K562 (cell line): ENCODE results near the gene OCEL1. TPM values are rescaled to one million over a fixed set of nuclear protein-coding genes. Genes with fewer than 3 reads are reported as not detected.

Experiments used
- ATAC-seq: fragments of 200-7000 bp; cut with Tn5 transposase; 3 replicates; pipeline ENCODE4 v1.9.1; 2020; ENCODE audit warnings: moderate library complexity
- BruUV-seq: library from RNA; stranded (reverse); fragments of 400-500 nt; replicated peaks from 2 replicates; lab custom pipeline; 2021; lab: Mats Ljungman, UMichigan
- CTCF ChIA-PET: fragments of 300-600 bp; formaldehyde crosslinking; extraction: SDS; loops from one replicate; lab custom pipeline; 2021; ENCODE audit warnings: low intra/inter-chr PET ratio; lab: Yijun Ruan, JAX
- POLR2A ChIA-PET: fragments of 300-600, 350-650 bp; sonication (Branson Sonifier 250); formaldehyde crosslinking; extraction: SDS; loops from one replicate; lab custom pipeline; 2021; ENCODE audit warnings: antibody characterized with exemption, inconsistent platforms; lab: Yijun Ruan, JAX
- DNase-seq, 4 experiments: peaks; one replicate each; pipeline versions ENCODE4 v3.0.0 to v3.0.0-alpha.2; 2011 to 2018; ENCODE audit warnings: low spot score in 3 of 4, mixed read lengths in 3 of 4; ENCODE audit errors: extremely low read depth in 1 of 4
- FAIRE-seq: peaks from 2 replicates; lab custom pipeline; 2011; peaks lifted over from hg19 to GRCh38; lab: Jason Lieb, UNC
- H2AFZ ChIP-seq: 2 replicates; pipeline ENCODE4 v1.6.0; 2011; ENCODE audit warnings: low read depth, low read length, control low read depth, inconsistent platforms
- H3K27ac ChIP-seq: fragments of 200-600 bp; 3 replicates; pipeline ENCODE4 v1.8.0; 2011; ENCODE audit warnings: low read depth, mild to moderate bottlenecking, control low read depth, inconsistent platforms, low read length, moderate library complexity, mixed read lengths; ENCODE audit errors: extremely low read depth
- H3K27me3 ChIP-seq, 2 experiments: fragments of 300-600 bp in 1 of 2; 2 replicates in 1 of 2; 3 replicates in 1 of 2; pipeline versions ENCODE4 v1.6.0 to v1.8.0; 2011; ENCODE audit warnings: inconsistent platforms in 2 of 2, low read length in 2 of 2, mild to moderate bottlenecking in 1 of 2, mixed read lengths in 1 of 2, moderate library complexity in 1 of 2; ENCODE audit not compliant: control insufficient read depth in 2 of 2, insufficient read depth in 2 of 2
- H3K36me3 ChIP-seq: fragments of 300-600 bp; 3 replicates; pipeline ENCODE4 v1.8.0; 2011; ENCODE audit warnings: mild to moderate bottlenecking, low read length, inconsistent platforms; ENCODE audit not compliant: control insufficient read depth, insufficient read depth
- H3K4me1 ChIP-seq, 2 experiments: fragments of 200-600 bp in 1 of 2; replicated peaks in 1 of 2; 2 replicates in 1 of 2; 3 replicates in 1 of 2; pipeline versions ENCODE4 v1.5.1 to v1.8.0; 2011; ENCODE audit warnings: inconsistent platforms in 2 of 2, low read length in 2 of 2, mild to moderate bottlenecking in 1 of 2, mixed read lengths in 1 of 2, moderate library complexity in 1 of 2; ENCODE audit not compliant: control insufficient read depth in 2 of 2, insufficient read depth in 2 of 2
- H3K4me2 ChIP-seq: 2 replicates; pipeline ENCODE4 v1.6.1; 2011; ENCODE audit warnings: low read length, control low read depth, inconsistent platforms, mixed read lengths; ENCODE audit not compliant: insufficient read depth
- H3K4me3 ChIP-seq: fragments of 200-600 bp; sonication (generic), shearing (Covaris generic); 2 replicates; pipeline ENCODE4 v1.5.1; 2016; ENCODE audit warnings: control low read depth, inconsistent platforms
- H3K79me2 ChIP-seq: fragments of 200-600 bp; 3 replicates; pipeline ENCODE4 v1.8.0; 2011; ENCODE audit warnings: low read length, inconsistent platforms; ENCODE audit not compliant: control insufficient read depth, insufficient read depth
- H3K9ac ChIP-seq, 2 experiments: 2 replicates each; pipeline versions ENCODE4 v1.6.0 to v1.6.1; 2011; ENCODE audit warnings: low read depth in 2 of 2, low read length in 2 of 2, control low read depth in 1 of 2, inconsistent platforms in 1 of 2, mild to moderate bottlenecking in 1 of 2, mixed read lengths in 1 of 2; ENCODE audit not compliant: insufficient read depth in 1 of 2
- H3K9me1 ChIP-seq: one replicate; pipeline ENCODE4 v1.6.0; 2011; ENCODE audit warnings: inconsistent platforms, mild to moderate bottlenecking, low read length, moderate library complexity; ENCODE audit not compliant: control insufficient read depth, insufficient read depth
- H3K9me3 ChIP-seq: replicated peaks from 2 replicates; pipeline ENCODE4 v1.5.1; 2011; ENCODE audit warnings: low read depth, low read length, inconsistent platforms; ENCODE audit not compliant: control insufficient read depth, insufficient read depth
- H4K20me1 ChIP-seq: replicated peaks from 2 replicates; pipeline ENCODE4 v1.6.1; 2011; ENCODE audit warnings: low read length, inconsistent platforms, mixed read lengths; ENCODE audit not compliant: control insufficient read depth, insufficient read depth
- BDP1 ChIP-seq: IDR thresholded peaks from 3 replicates; pipeline ENCODE4 v1.6.1; 2011; ENCODE audit not compliant: insufficient read length, insufficient read depth
- BRD9 ChIP-seq: fragments of 450-650 bp; IDR thresholded peaks from 2 replicates; pipeline ENCODE4 v1.6.1; 2018; ENCODE audit warnings: low read depth; ENCODE audit not compliant: partially characterized antibody
- CEBPG ChIP-seq, 3 experiments: fragments of 200-800 bp in 1 of 3; sonication (Bioruptor generic) in 1 of 3; sonication (generic) in 1 of 3; formaldehyde crosslinking in 1 of 3; IDR thresholded peaks in 2 of 3; conservative IDR thresholded peaks in 1 of 3; 2 replicates each; pipeline versions ENCODE4 v1.6.1 to v1.8.0; 2016 to 2022; ENCODE audit warnings: missing compliant biosample characterization in 2 of 3, missing genetic modification characterization in 2 of 3, mild to moderate bottlenecking in 1 of 3, missing genetic modification reagents in 1 of 3
- CHD4 ChIP-seq: fragments of 200-600 bp; sonication (generic); IDR thresholded peaks from 3 replicates; pipeline ENCODE4 v1.6.1; 2012; ENCODE audit warnings: low read depth, mild to moderate bottlenecking, mixed read lengths, low read length, inconsistent platforms; ENCODE audit not compliant: insufficient read depth, insufficient replicate concordance, poor library complexity, severe bottlenecking
- LEF1 ChIP-seq: fragments of 450-650 bp; IDR thresholded peaks from 2 replicates; pipeline ENCODE4 v1.6.1; 2016; ENCODE audit warnings: mild to moderate bottlenecking
- MBD2 ChIP-seq: sonication (generic); IDR thresholded peaks from 2 replicates; pipeline ENCODE4 v1.6.1; 2016; ENCODE audit warnings: low read depth, borderline replicate concordance
- PTRF ChIP-seq: fragments of 450-650 bp; IDR thresholded peaks from 2 replicates; pipeline ENCODE4 v1.6.1; 2016; ENCODE audit warnings: mild to moderate bottlenecking, missing genetic modification characterization, missing compliant biosample characterization
- RBM25 ChIP-seq: fragments of 200-400 bp; formaldehyde crosslinking; IDR thresholded peaks from 2 replicates; pipeline ENCODE4 v1.6.1; 2018; ENCODE audit warnings: low read length, low read depth, moderate library complexity; ENCODE audit not compliant: severe bottlenecking
- SAFB ChIP-seq: fragments of 200-400 bp; formaldehyde crosslinking; IDR thresholded peaks from 2 replicates; pipeline ENCODE4 v1.6.1; 2017; ENCODE audit warnings: low read depth, low read length, borderline replicate concordance
- SNRNP70 ChIP-seq: fragments of 200-400 bp; formaldehyde crosslinking; optimal IDR thresholded peaks from 2 replicates; pipeline ENCODE3; 2017; ENCODE audit warnings: low read depth, low read length
- SUPT5H ChIP-seq: fragments of 450-650 bp; IDR thresholded peaks from 2 replicates; pipeline ENCODE4 v1.6.1; 2016
- TAL1 ChIP-seq: fragments of 450-650 bp; IDR thresholded peaks from 2 replicates; pipeline ENCODE4 v1.6.1; 2016; ENCODE audit warnings: mild to moderate bottlenecking
- TFAM ChIP-seq: fragments of 250-450 bp; sonication (Bioruptor Pico); conservative IDR thresholded peaks from 2 replicates; pipeline ENCODE4 v1.5.0; 2021; ENCODE audit warnings: mild to moderate bottlenecking, moderate library complexity
- UBTF ChIP-seq, 2 experiments: IDR thresholded peaks; 2 replicates each; pipeline ENCODE4 v1.6.1; 2012; ENCODE audit warnings: improper control_type of control experiment in 2 of 2, low read depth in 2 of 2, low read length in 2 of 2, borderline replicate concordance in 1 of 2
- USF1 ChIP-seq: sonication (generic); formaldehyde crosslinking; IDR thresholded peaks from 2 replicates; pipeline ENCODE4 v1.9.0; 2022; ENCODE audit warnings: mild to moderate bottlenecking, missing genetic modification reagents
- ZBTB12 ChIP-seq: fragments of 250-450 bp; sonication (Bioruptor Pico); IDR thresholded peaks from 2 replicates; pipeline ENCODE4 v1.4.0; 2020
- ZFP91 ChIP-seq: sonication (generic); formaldehyde crosslinking; IDR thresholded peaks from 2 replicates; pipeline ENCODE4 v1.8.0; 2022; ENCODE audit warnings: mild to moderate bottlenecking, missing genetic modification reagents
- WGBS: fragments of 100-300 bp; shearing (Covaris generic); methylation state at CpG from one replicate; pipeline ENCODE4 v1.1.6; 2016; ENCODE audit warnings: low coverage, mixed read lengths; ENCODE audit not compliant: insufficient coverage; ENCODE audit errors: missing lambda C conversion rate; 5-methylcytosine and 5-hydroxymethylcytosine counted together
- in situ Hi-C: fragments of 300-500 bp; cut with MboI; formaldehyde crosslinking; loops from 4 replicates; pipeline ENCODE4 v1.15.0; 2018; ENCODE audit warnings: inconsistent platforms, mixed read lengths
- intact Hi-C: fragments of 100-400 bp; cut with micrococcal nuclease; formaldehyde crosslinking; loops from 2 replicates; pipeline ENCODE4 v1.14.2; 2022
- polyA plus RNA-seq, 8 experiments: library from polyadenylated mRNA; depleted of rRNA in 4 of 8; stranded (reverse) in 5 of 8; unstranded in 3 of 8; fragments of >200 nt; fragmentation: Nextera tagmentation in 2 of 8; fragmentation: Illumina TruSeq in 1 of 8; extraction: Ambion mirVana in 2 of 8; extraction: Trizol in 1 of 8; gene quantifications; 2 replicates each; pipeline versions ENCODE4 v1.2.1 to v1.2.3, GENCODE V29; 2011 to 2014; ENCODE audit warnings: inconsistent platforms in 1 of 8, missing spikeins in 1 of 8
- total RNA-seq, 7 experiments: library from RNA; depleted of rRNA in 6 of 7; stranded (reverse); fragments of >200 nt in 6 of 7; fragmentation: Illumina TruSeq in 2 of 7; extraction: Trizol in 2 of 7; gene quantifications; 2 replicates each; pipeline versions ENCODE4 v1.2.1 to v1.2.3, GENCODE V29; 2011 to 2021; ENCODE audit warnings: low replicate concordance in 1 of 7

The OCEL1 gene
- total and polyA plus RNA-seq, 9 of the 15 experiments (the other 6 are each of a cell fraction or from before 2014, with no cell fraction given) = 8.0 to 38.0 (median 12.4) TPM

- Histone ChIP-seq H3K9me3 (no peaks in the 10 kb centered on the region), H3K9me1 (no peaks in the 10 kb centered on the region), H2AFZ (no peak overlapping the region), H3K9ac (no peak overlapping the region), H3K36me3 (no peaks in the 10 kb centered on the region), H3K4me1 (peaks cover 2 to 17% of the 10 kb centered on the region in 2 experiments; a peak in 4 of 5 replicates), H3K79me2 (no peaks in the 10 kb centered on the region), H3K4me3 (no peak overlapping the region), H3K4me2 (no peak overlapping the region), H3K27ac (no peak overlapping the region), H3K27me3 (no peaks in the 10 kb centered on the region), H4K20me1 (no peaks in the 10 kb centered on the region)
- WGBS = 14% methylated on average over 10 of the region's 10 CpGs
- ATAC-seq (peak; percentile 20; the same call in 2 of the 3 replicates), FAIRE-seq (peak; percentile 57), DNase-seq (no peak)
- in situ Hi-C loops = no loop called here
- ChIA-PET POLR2A (interaction anchor here (0.7 to 2.0 kb wide), 3 partner anchors 10 to 54 kb away, joined by 3 to 9 read pairs (median 4); partner anchors contain the start of genes BABAM1 and DDA1), CTCF (no interaction called here)
- BruUV-seq = no TSS peak
- intact Hi-C loops = no loop called here
- TF ChIP-seq ZBTB12 (CRISPR knock-in tag) = no peak
- TF ChIP-seq USF1 (CRISPR knock-in tag) = no peak
- no peak for TF ChIP-seq TAL1
- no peak for TF ChIP-seq TFAM
- TF ChIP-seq ZFP91 = no peak
- TF ChIP-seq SUPT5H = no peak
- no peak for TF ChIP-seq SAFB
- TF ChIP-seq CHD4 = peak; percentile 68
- no peak for TF ChIP-seq UBTF (IDR thresholded peaks at IDR 0.05; ENCODE audit: borderline replicate concordance in 1 of 2, low read depth in 2 of 2, low read length in 2 of 2)
- TF ChIP-seq BDP1 = no peak
- no peak for TF ChIP-seq BRD9
- no peak for TF ChIP-seq PTRF
- no peak for TF ChIP-seq MBD2
- no peak for TF ChIP-seq CEBPG (CRISPR knock-in tag; IDR thresholded peaks at IDR 0.05)
- no peak for TF ChIP-seq CEBPG (tag; conservative IDR thresholded peaks at IDR 0.05 in 1 of 2, IDR thresholded peaks at IDR 0.05 in 1 of 2)
- TF ChIP-seq SNRNP70 = no peak
- TF ChIP-seq RBM25 = peak; percentile 87
- no peak for TF ChIP-seq LEF1
Measured at GRCh38 chr19:17254636-17255035, 28.6 kb downstream of the OCEL1 start.
